Measurements from ENCODE around the gene TMEFF1.
"Not testable (repeated sequence)": the region's sequence is repeated elsewhere in the genome, so short reads cannot be mapped to it uniquely, and the experiment has no call there.

Gene TMEFF1

GRCh38 chr9:100492952-100493351 lies 20.0 kb downstream of the TMEFF1 start:
- no peak for DNase-seq

DNA sequence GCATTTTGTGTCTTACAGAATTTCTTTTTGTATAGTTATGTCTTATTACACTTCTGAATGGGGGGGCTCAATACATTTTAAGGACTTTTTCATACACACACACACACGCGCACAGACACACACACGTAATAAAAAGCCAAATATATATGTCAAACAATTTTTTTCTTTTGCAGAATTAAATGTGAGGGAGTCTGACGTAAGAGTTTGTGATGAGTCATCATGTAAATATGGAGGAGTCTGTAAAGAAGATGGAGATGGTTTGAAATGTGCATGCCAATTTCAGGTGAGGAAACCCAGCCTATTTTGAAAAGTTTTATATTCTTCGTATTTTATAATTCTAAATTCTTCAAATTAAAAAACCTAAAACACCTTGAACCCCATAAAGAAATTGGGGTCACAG lies 25.6 kb downstream of the TMEFF1 start:
- DNase-seq: no peak

DNA sequence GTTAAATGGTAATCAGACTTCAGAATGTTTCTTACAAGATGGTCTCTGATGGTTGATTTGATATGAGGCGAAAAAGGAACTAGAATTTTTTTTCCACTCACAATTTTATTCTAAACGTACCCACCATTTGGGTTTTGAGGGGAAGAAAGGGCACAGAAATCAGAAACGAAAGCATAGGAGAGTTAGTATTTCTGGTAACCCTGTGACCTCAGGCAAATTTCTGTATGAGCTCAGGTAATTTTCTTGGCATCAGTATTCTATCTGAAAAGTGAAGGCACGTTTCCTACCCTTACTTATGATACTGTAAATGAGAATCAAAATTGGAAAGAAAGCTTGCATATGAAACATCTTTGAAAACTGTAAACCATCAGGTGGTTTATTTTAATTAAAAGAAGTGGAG lies 26.5 kb downstream of the TMEFF1 start:
- no peak for DNase-seq

DNA sequence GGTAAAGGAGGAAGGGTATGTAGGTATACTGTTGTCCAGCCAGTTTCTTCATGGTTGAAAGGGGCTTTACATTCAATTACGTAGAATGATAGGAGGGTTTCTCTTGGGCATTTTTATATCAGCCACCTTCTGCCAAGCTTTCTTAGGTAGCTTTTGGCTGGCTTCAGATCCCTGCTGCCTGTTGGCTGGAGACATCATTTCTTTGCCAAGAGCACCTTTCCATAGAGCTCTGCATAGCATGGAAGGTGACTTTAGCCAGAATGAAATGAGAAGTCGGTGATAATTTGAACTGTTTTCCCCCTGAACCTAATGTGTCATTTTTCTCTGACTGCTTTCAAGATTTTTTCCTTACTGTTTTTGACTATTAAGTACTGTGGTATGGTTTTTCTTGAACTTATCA lies 26.9 kb downstream of the TMEFF1 start:
- DNase-seq: no peak

DNA sequence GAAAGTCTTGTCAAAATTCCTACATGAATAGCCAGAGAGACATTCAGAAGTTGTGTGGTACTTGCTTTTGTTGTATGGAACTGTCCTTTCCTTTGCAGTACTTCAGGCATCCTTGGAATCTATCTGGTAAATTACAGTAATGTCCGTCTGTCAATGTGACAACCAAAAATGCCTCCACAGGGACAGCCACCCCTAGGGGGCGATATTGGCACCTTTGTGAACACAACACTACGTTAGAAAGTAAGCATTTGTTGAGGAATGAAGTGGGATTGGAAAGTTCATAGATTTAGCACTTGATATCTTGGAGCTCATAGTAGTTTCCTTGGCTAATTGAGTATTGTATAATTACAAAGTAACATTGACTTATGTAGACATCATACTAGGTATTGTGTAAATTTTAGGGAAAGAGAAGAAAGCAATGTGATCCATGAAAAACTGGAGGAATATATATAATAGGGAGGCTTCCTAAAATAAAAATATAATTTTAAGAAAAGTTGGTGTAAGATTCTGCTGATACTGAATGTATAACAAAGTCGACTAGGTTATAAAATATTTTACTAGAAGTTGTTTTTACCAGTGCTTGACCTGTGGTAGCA lies 32.7 kb downstream of the TMEFF1 start:
- DNase-seq: peak; percentile 68 to 83 (median 72)

- not testable (repeated sequence) for DNase-seq
Observed at GRCh38 chr9:100507350-100507749, 34.4 kb downstream of the TMEFF1 start.

GRCh38 chr9:100511205-100511604 lies 38.3 kb downstream of the TMEFF1 start:
- DNase-seq: no peak

GRCh38 chr9:100515578-100516494 lies 42.9 kb downstream of the TMEFF1 start:
- DNase-seq: peak in 2 of 4 experiments; percentile 6 to 9

GRCh38 chr9:100521282-100521681 lies 48.3 kb downstream of the TMEFF1 start:
- no peak for DNase-seq

DNA sequence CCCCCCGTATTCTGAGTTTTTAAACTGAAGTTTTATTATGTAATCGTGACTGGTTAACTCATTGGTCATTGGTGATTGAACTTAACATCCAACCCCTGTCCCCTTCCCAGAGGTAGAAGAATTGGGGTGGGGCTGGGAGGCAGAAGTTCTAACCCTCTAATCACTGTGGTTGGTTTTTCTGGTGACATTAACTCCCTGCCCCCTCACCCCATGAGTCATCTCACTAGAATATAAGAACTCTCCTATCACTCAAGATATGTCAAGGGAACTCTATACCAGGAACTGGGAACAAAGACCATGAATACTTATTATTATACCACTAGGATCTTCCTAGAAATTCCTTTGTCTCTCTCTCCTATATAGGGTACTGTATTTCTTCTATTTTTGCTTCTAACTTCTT lies 52.6 kb downstream of the TMEFF1 start:
- peak in 2 of 4 experiments; percentile 4 to 6 for DNase-seq

DNA sequence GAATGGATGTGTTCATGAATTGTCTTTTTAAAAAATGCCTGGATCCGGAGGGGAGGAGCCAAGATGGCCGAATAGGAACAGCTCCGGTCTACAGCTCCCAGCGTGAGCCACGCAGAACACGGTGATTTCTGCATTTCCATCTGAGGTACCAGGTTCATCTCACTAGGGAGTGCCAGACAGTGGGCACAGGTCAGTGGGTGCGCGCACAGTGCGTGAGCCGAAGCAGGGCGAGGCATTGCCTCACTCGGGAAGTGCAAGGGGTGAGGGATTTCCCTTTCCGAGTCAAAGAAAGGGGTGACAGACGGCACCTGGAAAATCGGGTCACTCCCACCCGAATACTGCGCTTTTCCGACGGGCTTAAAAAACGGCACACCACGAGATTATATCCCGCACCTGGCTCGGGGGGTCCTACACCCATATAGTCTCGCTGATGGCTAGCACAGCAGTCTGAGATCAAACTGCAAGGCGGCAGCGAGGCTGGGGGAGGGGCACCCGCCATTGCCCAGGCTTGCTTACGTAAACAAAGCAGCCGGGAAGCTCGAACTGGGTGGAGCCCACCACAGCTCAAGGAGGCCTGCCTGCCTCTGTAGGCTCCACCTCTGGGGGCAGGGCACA lies 54.3 kb downstream of the TMEFF1 start:
- not testable (repeated sequence) for DNase-seq

DNA sequence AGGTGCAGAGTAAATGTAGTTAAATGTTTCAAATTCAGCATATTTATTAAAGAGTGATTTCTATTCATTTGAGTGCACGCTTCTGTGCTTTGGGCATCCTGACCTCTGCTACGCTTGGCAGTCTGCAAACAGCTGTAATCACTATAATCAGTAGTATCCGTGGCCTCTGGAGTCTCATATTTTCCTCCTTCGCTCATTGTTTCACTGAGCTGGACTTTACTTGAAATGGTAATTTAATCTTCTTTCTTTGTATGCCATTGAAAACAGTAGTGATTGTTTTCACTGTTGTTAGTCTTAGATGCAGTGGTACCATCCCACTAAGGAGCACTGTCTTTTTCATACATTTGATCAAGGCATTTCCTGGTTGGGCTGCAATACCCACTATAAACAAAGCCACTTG lies 61.5 kb downstream of the TMEFF1 start:
- DNase-seq: no peak

- DNase-seq: no peak
Observed at GRCh38 chr9:100540327-100540726, 67.4 kb downstream of the TMEFF1 start.

DNA sequence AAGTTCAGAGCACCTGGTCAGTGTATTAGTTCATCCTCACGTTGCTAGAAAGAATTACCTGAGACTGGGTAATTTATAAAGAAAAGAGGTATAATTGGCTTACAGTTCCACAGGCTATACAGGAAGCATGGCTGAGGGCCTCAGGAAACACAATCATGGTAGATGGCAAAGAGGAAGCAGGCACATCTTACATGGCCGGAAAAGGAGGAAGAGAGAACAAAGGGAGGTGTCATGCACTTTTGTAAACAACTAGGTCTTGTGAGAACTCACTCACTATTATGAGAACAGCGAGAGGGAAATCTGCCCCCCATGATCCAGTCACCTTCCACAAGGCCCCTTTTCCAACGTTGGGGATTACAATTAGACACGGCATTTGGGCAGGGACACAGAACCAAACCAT lies 76.1 kb downstream of the TMEFF1 start:
- DNase-seq: peak in 2 of 4 experiments; percentile 10 to 14

- DNase-seq: no peak
Observed at GRCh38 chr9:100554935-100555401, 82.0 kb downstream of the TMEFF1 start.

- DNase-seq: no peak
Observed at GRCh38 chr9:100555471-100555870, 82.5 kb downstream of the TMEFF1 start.

GRCh38 chr9:100557053-100557452 lies 84.1 kb downstream of the TMEFF1 start:
- no peak for DNase-seq

DNA sequence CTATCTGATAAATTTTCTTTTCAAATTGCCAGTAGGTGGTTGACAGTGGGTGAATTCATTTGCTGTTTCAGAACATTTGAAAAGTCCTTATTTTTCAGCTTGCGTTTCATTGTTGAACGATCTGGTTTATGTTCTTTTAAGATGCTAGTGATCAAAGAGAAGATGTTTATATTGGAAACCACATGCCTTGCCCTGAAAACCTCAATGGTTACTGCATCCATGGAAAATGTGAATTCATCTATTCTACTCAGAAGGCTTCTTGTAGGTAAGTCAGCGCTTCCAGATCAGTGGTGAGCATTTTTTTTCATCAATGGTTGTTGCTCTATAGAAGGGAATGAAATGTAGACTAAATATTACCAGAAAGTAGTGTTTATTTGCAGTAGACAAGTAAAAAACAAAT lies 88.3 kb downstream of the TMEFF1 start:
- no peak for DNase-seq

- no peak for DNase-seq
Observed at GRCh38 chr9:100567856-100568255, 94.9 kb downstream of the TMEFF1 start.

DNA sequence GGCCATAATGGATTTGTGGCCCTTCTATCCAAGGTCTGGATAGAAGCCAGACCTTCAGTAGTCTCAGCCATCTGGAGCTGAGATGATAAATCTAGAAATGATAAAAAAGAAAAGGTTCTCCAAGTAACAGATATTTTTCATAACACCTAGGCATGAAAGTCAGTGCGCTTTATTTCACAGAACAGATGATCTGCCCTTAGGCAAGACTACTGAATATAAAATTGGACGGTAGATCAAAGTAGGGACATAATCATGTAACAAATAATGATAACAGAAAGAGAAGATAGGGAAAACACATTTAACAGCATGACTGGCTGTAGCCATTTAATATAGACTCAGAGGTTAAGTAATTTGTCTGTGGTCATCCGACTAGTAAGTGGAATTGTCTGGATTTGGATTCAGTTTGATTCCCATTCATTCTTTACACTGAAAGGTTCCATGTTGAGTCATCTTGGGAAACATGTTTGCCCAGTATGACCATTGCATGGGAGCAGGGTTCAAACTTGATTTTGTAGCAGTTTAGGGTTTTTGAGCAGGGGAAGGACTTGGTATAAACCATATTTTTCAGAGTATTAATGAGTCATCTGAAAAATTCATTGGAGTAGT lies 100.8 kb downstream of the TMEFF1 start:
- DNase-seq: no peak

DNA sequence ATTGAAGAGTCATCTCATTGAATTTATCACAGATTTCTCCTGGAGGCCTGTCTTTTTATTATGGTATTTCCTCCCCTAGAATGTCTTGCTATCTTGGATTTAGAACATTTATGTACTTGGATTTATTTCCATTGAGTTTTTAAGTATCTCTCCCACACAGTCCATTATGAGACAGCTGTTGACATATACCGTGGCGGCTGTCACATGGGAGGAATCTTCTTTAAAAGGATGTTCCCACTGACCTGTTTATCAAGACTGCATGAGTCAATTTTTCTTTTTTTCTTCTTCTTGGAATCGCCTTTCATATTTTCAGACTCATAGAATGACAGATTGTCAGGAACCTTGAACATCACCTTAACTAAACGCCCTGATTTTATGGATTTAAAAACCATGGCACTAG lies 102.1 kb downstream of the TMEFF1 start:
- no peak for DNase-seq

- DNase-seq: no peak
Observed at GRCh38 chr9:100575765-100576386, 102.9 kb downstream of the TMEFF1 start.

All from suppressor macrophage (primary cell).